Measurements from ENCODE around the gene SIGLECL1. TPM values are rescaled to one million over a fixed set of nuclear protein-coding genes. Genes with fewer than 3 reads are reported as not detected.

Gene SIGLECL1
- total RNA-seq, 2 donors from 2014 or later, result not detected

DNA sequence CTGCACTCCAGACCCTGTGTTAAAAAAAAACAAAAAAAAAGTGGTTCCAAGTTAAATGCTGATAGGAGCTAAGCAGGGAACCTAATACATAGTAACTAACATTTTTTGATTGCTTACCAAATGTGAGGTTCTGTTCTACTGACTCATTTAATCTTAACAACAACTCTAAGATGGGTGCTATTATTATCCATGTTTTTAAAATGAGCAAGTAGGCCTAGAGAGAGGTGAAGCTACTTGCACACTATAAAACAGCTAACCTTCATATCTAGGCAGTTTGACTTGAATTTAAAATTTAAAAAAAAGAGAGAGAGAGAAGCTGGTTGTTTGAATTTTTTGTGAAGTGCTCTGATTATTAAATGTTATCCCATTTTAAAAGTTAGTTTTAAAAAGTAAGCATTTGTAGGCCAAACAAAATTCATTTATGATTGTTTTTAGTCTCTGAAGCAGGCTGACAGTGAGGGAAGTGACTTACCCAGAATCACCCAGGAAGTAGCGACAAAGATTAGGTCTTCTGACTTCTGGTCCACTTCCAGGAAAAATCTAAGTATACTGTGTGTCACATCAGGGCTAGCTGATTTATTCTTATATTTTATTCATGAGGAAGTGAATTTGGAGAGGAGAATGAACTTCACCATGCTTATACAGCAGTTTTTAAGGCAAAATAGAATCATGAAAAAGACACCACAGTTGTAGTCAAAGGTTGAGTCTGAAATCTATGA lies 2.4 kb downstream of the SIGLECL1 start:
- H3K36me3 ChIP-seq, result no peaks in the 10 kb centered on the region
- H3K27ac ChIP-seq, result no peak overlapping the region
- no peaks in the 10 kb centered on the region for H3K4me1 ChIP-seq
- no peak for DNase-seq
- H3K9ac ChIP-seq (ENCODE audit: low read depth in 2 of 2, low read length in 2 of 2), result no peak overlapping the region
- TF ChIP-seq, protein P1, sequence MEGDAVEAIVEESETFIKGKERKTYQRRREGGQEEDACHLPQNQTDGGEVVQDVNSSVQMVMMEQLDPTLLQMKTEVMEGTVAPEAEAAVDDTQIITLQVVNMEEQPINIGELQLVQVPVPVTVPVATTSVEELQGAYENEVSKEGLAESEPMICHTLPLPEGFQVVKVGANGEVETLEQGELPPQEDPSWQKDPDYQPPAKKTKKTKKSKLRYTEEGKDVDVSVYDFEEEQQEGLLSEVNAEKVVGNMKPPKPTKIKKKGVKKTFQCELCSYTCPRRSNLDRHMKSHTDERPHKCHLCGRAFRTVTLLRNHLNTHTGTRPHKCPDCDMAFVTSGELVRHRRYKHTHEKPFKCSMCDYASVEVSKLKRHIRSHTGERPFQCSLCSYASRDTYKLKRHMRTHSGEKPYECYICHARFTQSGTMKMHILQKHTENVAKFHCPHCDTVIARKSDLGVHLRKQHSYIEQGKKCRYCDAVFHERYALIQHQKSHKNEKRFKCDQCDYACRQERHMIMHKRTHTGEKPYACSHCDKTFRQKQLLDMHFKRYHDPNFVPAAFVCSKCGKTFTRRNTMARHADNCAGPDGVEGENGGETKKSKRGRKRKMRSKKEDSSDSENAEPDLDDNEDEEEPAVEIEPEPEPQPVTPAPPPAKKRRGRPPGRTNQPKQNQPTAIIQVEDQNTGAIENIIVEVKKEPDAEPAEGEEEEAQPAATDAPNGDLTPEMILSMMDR (IDR thresholded peaks at IDR 0.05), result no peak
- no peaks in the 10 kb centered on the region for H3K27me3 ChIP-seq
- no peak overlapping the region for H3K4me3 ChIP-seq
- intact Hi-C loops (cut with DNase I), result no loop called here
- H3K9me3 ChIP-seq, result no peaks in the 10 kb centered on the region

DNA sequence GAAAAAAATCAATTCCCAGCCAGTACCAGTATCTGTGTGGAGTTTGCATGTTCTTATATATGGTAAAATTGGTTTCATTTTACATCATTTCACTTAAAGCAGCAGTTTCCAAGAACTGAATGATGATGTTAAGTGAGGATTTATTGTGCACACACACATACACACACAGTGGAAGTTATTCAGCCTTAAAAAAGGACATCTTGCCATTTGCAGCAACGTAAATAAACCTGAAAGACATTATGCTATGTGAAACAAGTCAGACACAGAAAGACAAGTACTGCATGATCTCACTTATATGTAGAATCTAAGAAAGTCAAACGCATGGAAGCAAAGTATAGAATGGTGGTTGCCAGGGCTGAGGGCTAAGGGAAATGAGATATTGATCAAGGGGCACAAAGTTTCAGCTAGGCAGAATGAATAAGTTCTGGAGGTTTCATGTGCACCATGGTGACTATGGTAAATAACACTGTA lies 5.3 kb downstream of the SIGLECL1 start:
- Histone ChIP-seq H3K27ac (no peak overlapping the region), H3K9me3 (no peaks in the 10 kb centered on the region), H3K36me3 (no peaks in the 10 kb centered on the region), H3K4me3 (no peak overlapping the region), H3K4me1 (no peaks in the 10 kb centered on the region), H3K27me3 (no peaks in the 10 kb centered on the region), H3K9ac (ENCODE audit: low read depth in 2 of 2, low read length in 2 of 2) (no peak overlapping the region)
- TF ChIP-seq, protein P1 (IDR thresholded peaks at IDR 0.05), result no peak
- DNase-seq, result no peak
- intact Hi-C loops (cut with DNase I), result no loop called here

DNA sequence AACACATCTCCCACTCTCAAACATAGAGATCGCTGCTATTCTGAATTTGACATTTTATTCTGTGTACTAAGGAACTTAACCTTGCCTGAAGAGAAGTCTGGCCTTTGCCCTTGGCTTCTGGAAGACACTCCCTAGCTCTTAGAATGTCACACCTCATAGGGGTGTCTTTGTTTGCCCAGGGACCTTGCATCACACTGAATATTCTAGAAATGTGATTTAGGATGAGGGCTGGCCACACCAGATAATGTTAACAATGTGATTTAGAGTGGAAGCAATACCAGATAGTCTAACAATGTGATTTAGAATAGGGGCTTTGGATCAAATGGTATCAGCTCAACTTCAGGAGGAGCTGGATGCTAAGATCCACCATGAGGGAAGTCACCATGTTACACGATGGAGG lies 6.6 kb downstream of the SIGLECL1 start:
- H3K4me1 ChIP-seq, result no peaks in the 10 kb centered on the region
- intact Hi-C loops (cut with DNase I), result no loop called here
- TF ChIP-seq, protein P1 (IDR thresholded peaks at IDR 0.05), result no peak
- no peak overlapping the region for H3K4me3 ChIP-seq
- no peak overlapping the region for H3K27ac ChIP-seq
- no peak overlapping the region for H3K9ac ChIP-seq (ENCODE audit: low read depth in 2 of 2, low read length in 2 of 2)
- H3K9me3 ChIP-seq, result no peaks in the 10 kb centered on the region
- no peaks in the 10 kb centered on the region for H3K36me3 ChIP-seq
- DNase-seq, result no peak
- no peaks in the 10 kb centered on the region for H3K27me3 ChIP-seq

DNA sequence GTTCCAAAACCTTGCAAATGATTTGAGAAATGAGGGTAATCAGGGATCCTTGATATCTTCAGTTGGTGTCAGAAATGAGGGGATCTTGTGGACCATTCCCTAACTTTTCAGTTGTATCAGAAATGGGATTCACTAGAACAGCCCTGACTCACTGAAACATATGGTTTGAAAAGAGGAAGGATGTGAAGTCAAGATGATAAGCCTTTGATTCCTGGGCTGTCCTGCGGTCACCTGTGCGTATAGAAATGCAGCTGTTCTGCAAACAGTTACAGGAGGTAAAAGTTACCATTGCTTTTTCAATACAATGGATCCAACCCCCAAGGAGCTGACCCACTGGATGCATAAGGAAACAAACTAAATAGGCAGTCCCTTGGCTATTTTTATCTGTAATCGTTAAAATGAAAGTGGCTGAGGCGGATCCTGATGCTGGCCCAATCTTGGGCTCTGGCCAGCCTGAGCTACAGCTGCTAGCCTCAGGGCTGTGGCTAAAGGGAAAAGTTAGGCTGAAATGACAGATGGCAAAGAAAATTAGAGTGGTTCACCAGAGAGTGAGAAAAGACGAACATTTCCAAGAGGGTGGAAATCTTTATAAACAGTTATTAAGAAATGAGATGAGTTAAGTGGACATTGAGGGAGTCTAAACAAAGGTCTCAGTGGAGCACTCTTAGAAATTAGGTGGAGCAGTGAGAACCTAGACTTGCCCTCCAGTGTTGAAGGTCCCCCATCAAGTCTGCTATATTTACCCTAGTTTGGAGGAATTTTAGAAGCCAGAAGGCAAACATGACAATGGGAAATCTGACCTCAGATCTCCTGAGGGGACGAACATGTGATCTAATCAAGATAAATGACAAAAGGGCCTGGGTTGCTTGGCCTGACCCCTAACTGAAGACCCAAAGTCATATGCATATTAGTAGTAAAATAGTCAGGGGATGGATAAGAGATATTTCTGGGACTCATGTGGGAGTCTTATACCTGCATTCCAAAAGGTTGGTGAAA lies 7.6 kb downstream of the SIGLECL1 start:
- no peaks in the 10 kb centered on the region for H3K27me3 ChIP-seq
- intact Hi-C loops (cut with DNase I), result no loop called here
- TF ChIP-seq, protein P1 (IDR thresholded peaks at IDR 0.05), result no peak
- no peak overlapping the region for H3K9ac ChIP-seq (ENCODE audit: low read depth in 2 of 2, low read length in 2 of 2)
- H3K36me3 ChIP-seq, result no peaks in the 10 kb centered on the region
- DNase-seq, result no peak
- H3K4me3 ChIP-seq, result no peak overlapping the region
- no peak overlapping the region for H3K27ac ChIP-seq
- H3K4me1 ChIP-seq, result no peaks in the 10 kb centered on the region
- H3K9me3 ChIP-seq, result no peaks in the 10 kb centered on the region

DNA sequence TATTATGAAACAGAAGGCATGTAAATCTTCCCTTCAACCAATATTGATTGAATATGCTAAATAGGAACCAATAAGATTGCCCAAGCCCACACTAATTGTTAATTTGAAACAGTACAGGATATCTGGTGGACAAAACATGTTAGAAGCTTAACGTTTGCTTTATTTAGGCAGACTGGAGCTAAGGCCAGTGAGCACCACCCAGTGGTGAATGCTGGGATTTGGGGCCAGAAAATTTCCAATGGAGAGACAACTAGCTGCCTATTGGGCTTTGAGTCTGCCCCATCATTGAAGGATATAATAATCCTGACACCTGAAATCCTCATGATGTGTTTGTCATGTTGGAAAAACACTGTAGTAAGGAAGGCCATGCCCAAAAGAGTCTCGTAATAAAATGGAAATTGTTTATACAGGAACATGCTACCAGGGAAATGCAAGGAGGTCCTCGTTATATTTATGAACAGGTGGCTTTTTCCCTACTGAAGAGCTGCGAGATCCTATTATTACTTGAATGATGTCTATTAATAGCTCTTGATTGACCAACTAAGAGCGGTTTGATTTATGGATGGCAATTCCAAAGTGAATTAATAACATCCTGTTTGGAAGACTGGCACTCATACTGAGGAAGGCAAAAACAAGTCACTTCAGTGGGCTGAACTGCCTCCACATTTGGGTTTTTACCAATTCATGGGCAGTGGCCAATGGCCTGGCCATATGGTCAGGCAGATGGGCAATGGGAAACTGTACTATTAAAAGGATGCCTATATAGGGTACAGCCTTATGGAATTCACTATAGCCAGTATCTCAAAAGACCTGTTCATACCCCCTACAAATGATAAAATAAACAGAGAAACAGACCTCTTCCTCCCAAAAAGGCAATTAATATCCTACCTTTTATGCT lies 8.7 kb downstream of the SIGLECL1 start:
- intact Hi-C loops (cut with DNase I), result no loop called here
- Histone ChIP-seq H3K36me3 (no peaks in the 10 kb centered on the region), H3K4me3 (no peak overlapping the region), H3K9me3 (no peaks in the 10 kb centered on the region), H3K27me3 (no peaks in the 10 kb centered on the region), H3K9ac (ENCODE audit: low read depth in 2 of 2, low read length in 2 of 2) (no peak overlapping the region), H3K4me1 (no peaks in the 10 kb centered on the region), H3K27ac (no peak overlapping the region)
- DNase-seq, result peak; percentile 20
- TF ChIP-seq, protein P1 (IDR thresholded peaks at IDR 0.05), result peak; percentile 35
